ENCODE data around the gene PCDH11Y.
"Not testable (repeated sequence)": the region's sequence is repeated elsewhere in the genome, so short reads cannot be mapped to it uniquely, and the experiment has no call there.

DNA sequence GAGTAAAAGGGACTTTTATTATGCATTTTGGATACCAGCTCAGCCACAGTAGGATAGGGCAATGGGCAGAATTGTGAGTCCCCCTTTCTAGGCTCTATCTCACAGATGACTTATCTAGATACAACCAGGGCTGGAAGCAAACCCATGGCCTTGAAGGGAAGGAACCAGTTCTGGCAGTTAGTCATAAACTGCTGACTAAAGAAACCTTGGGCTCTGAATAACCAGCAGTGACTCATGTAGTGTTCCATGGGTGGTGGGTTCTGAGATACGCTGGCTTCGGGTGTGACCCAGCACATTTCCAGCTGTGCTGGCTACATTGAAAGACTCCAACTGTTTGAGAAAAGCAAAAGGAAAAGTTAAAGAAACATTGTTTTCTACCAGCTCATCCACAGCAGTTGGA is 679.2 kb downstream of the PCDH11Y start:
- TF ChIP-seq, protein P1, sequence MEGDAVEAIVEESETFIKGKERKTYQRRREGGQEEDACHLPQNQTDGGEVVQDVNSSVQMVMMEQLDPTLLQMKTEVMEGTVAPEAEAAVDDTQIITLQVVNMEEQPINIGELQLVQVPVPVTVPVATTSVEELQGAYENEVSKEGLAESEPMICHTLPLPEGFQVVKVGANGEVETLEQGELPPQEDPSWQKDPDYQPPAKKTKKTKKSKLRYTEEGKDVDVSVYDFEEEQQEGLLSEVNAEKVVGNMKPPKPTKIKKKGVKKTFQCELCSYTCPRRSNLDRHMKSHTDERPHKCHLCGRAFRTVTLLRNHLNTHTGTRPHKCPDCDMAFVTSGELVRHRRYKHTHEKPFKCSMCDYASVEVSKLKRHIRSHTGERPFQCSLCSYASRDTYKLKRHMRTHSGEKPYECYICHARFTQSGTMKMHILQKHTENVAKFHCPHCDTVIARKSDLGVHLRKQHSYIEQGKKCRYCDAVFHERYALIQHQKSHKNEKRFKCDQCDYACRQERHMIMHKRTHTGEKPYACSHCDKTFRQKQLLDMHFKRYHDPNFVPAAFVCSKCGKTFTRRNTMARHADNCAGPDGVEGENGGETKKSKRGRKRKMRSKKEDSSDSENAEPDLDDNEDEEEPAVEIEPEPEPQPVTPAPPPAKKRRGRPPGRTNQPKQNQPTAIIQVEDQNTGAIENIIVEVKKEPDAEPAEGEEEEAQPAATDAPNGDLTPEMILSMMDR (IDR thresholded peaks at IDR 0.05), result not testable (repeated sequence)
- TF ChIP-seq EZH2 (IDR thresholded peaks at IDR 0.05; ENCODE audit: borderline replicate concordance, insufficient read depth, low read depth, low read length, poor library complexity, severe bottlenecking), result not testable (repeated sequence)
